IMR-90 (cell line): ENCODE data around the gene TP73. TPM values are rescaled to one million over a fixed set of nuclear protein-coding genes. Genes with fewer than 3 reads are reported as not detected.

Source experiments
- ATAC-seq: fragments of 200-7000 bp; cut with Tn5 transposase; 2 replicates; pipeline ENCODE4 v1.9.1; 2020; ENCODE audit warnings: low read depth, mild to moderate bottlenecking, moderate library complexity
- BruUV-seq: library from RNA; stranded (reverse); fragments of 400-500 nt; replicated peaks from 2 replicates; lab custom pipeline; 2021; lab: Mats Ljungman, UMichigan
- CTCF ChIA-PET: fragments of 300-600 bp; formaldehyde crosslinking; extraction: SDS; loops from one replicate; lab custom pipeline; 2021; ENCODE audit warnings: antibody characterized with exemption; lab: Yijun Ruan, JAX
- POLR2A ChIA-PET: fragments of 300-600 bp; sonication (Branson Sonifier 250); formaldehyde crosslinking; loops from one replicate; lab custom pipeline; 2022; ENCODE audit warnings: antibody characterized with exemption; ENCODE audit not compliant: unreplicated experiment; lab: Charles Lee
- DNase-seq: peaks from one replicate; pipeline ENCODE4 v3.0.0; 2013
- H2AFZ ChIP-seq: replicated peaks from 2 replicates; pipeline ENCODE3; 2013; ENCODE audit warnings: low read length, mild to moderate bottlenecking; ENCODE audit not compliant: poor library complexity
- H2AK5ac ChIP-seq: 2 replicates; pipeline ENCODE4 v1.6.1; 2013; ENCODE audit warnings: low read depth, low read length, inconsistent platforms
- H2AK9ac ChIP-seq: replicated peaks from 2 replicates; pipeline ENCODE3; 2013; ENCODE audit warnings: mild to moderate bottlenecking, low read depth, low read length, moderate library complexity; ENCODE audit not compliant: poor library complexity
- H2BK120ac ChIP-seq: 2 replicates; pipeline ENCODE4 v1.6.1; 2013; ENCODE audit warnings: low read depth, low read length, inconsistent platforms
- H2BK15ac ChIP-seq: 3 replicates; pipeline ENCODE4 v1.6.1; 2013; ENCODE audit warnings: low read depth, low read length, inconsistent platforms
- H2BK20ac ChIP-seq: 2 replicates; pipeline ENCODE4 v1.6.1; 2013; ENCODE audit warnings: low read depth, mild to moderate bottlenecking, inconsistent platforms, low read length, moderate library complexity
- H2BK5ac ChIP-seq: 2 replicates; pipeline ENCODE4 v1.6.1; 2013; ENCODE audit warnings: mild to moderate bottlenecking, low read depth, low read length, inconsistent platforms; ENCODE audit not compliant: poor library complexity, severe bottlenecking
- H3K14ac ChIP-seq: replicated peaks from 2 replicates; pipeline ENCODE4 v1.6.1; 2013; ENCODE audit warnings: low read depth, low read length, inconsistent platforms
- H3K18ac ChIP-seq: 2 replicates; pipeline ENCODE4 v1.6.1; 2013; ENCODE audit warnings: low read depth, low read length, control low read depth
- H3K23ac ChIP-seq: 2 replicates; pipeline ENCODE4 v1.6.1; 2013; ENCODE audit warnings: low read depth, low read length, inconsistent platforms
- H3K27ac ChIP-seq: 2 replicates; pipeline ENCODE4 v1.5.1; 2013; ENCODE audit warnings: mild to moderate bottlenecking, control low read depth, low read length; ENCODE audit not compliant: insufficient read depth
- H3K27me3 ChIP-seq: 2 replicates; pipeline ENCODE4 v1.6.1; 2013; ENCODE audit warnings: low read length; ENCODE audit not compliant: control insufficient read depth, insufficient read depth
- H3K36me3 ChIP-seq: 2 replicates; pipeline ENCODE4 v1.6.1; 2013; ENCODE audit warnings: low read length, mixed read lengths; ENCODE audit not compliant: control insufficient read depth, insufficient read depth
- H3K4ac ChIP-seq: 2 replicates; pipeline ENCODE4 v1.6.1; 2013; ENCODE audit warnings: low read depth, low read length, inconsistent platforms
- H3K4me1 ChIP-seq: 2 replicates; pipeline ENCODE4 v1.6.1; 2013; ENCODE audit warnings: low read length, mixed read lengths; ENCODE audit not compliant: control insufficient read depth, insufficient read depth
- H3K4me2 ChIP-seq: 2 replicates; pipeline ENCODE4 v1.6.1; 2013; ENCODE audit warnings: low read depth, mild to moderate bottlenecking, control low read depth, low read length, moderate library complexity
- H3K4me3 ChIP-seq: 2 replicates; pipeline ENCODE4 v1.5.1; 2013; ENCODE audit warnings: low read depth, mild to moderate bottlenecking, control low read depth, low read length, moderate library complexity; ENCODE audit not compliant: insufficient read depth
- H3K56ac ChIP-seq: 2 replicates; pipeline ENCODE4 v1.6.1; 2013; ENCODE audit warnings: low read length, inconsistent platforms; ENCODE audit not compliant: insufficient read depth; ENCODE audit errors: extremely low read depth
- H3K79me1 ChIP-seq, 2 experiments: 2 replicates each; pipeline ENCODE4 v1.6.1; 2013; ENCODE audit warnings: low read length in 2 of 2, inconsistent platforms in 1 of 2, low read depth in 1 of 2
- H3K9ac ChIP-seq: 2 replicates; pipeline ENCODE4 v1.6.1; 2013; ENCODE audit warnings: low read depth, low read length, control low read depth
- H3K9me1 ChIP-seq: 2 replicates; pipeline ENCODE4 v1.6.1; 2013; ENCODE audit warnings: low read length, inconsistent platforms; ENCODE audit not compliant: insufficient read depth
- H3K9me3 ChIP-seq: 2 replicates; pipeline ENCODE4 v1.6.1; 2013; ENCODE audit warnings: low read length; ENCODE audit not compliant: control insufficient read depth, insufficient read depth
- H4K20me1 ChIP-seq: 2 replicates; pipeline ENCODE4 v1.6.1; 2013; ENCODE audit warnings: low read length, inconsistent platforms; ENCODE audit not compliant: insufficient read depth
- H4K5ac ChIP-seq: 2 replicates; pipeline ENCODE4 v1.6.1; 2013; ENCODE audit warnings: mild to moderate bottlenecking, low read depth, low read length, control low read depth
- H4K8ac ChIP-seq, 2 experiments: 2 replicates each; pipeline ENCODE4 v1.6.1; 2013; ENCODE audit warnings: low read depth in 2 of 2, low read length in 2 of 2, control low read depth in 1 of 2, inconsistent platforms in 1 of 2
- H4K91ac ChIP-seq: 2 replicates; pipeline ENCODE4 v1.6.1; 2013; ENCODE audit warnings: low read depth, low read length, inconsistent platforms; ENCODE audit not compliant: insufficient read depth
- BHLHE40 ChIP-seq: fragments of 150-350 bp; IDR thresholded peaks from 2 replicates; pipeline ENCODE4 v1.6.1; 2016; ENCODE audit warnings: mild to moderate bottlenecking, low read depth, low read length
- MAFK ChIP-seq: IDR thresholded peaks from 2 replicates; pipeline ENCODE4 v1.6.1; 2012; ENCODE audit warnings: low read depth, low read length, improper control_type of control experiment
- MAZ ChIP-seq: IDR thresholded peaks from 2 replicates; pipeline ENCODE4 v1.6.1; 2012; ENCODE audit warnings: low read depth, mild to moderate bottlenecking, low read length, improper control_type of control experiment, moderate library complexity, borderline replicate concordance
- MXI1 ChIP-seq: IDR thresholded peaks from 2 replicates; pipeline ENCODE4 v1.6.1; 2012; ENCODE audit warnings: low read depth, mild to moderate bottlenecking, low read length, moderate library complexity, borderline replicate concordance
- WGBS, 2 experiments: methylation state at CpG; one replicate each; pipeline versions ENCODE4 v1.1.5 to v1.1.7; 2013; ENCODE audit warnings: missing lambda C conversion rate in 2 of 2; ENCODE audit not compliant: insufficient read length in 1 of 2; ENCODE audit errors: extremely low coverage in 2 of 2; 5-methylcytosine and 5-hydroxymethylcytosine counted together
- dilution Hi-C: fragments of 300-500 bp; cut with HindIII; formaldehyde crosslinking; loops from one replicate; pipeline ENCODE4 v1.14.3; 2018; ENCODE audit warnings: low sequenced_read_pairs; ENCODE audit not compliant: unreplicated experiment
- in situ Hi-C: fragments of 300-500 bp; cut with MboI; formaldehyde crosslinking; loops from 3 replicates; pipeline ENCODE4 v1.14.3; 2019; ENCODE audit warnings: low sequenced_read_pairs, inconsistent platforms, mixed read lengths
- intact Hi-C: fragments of 100-400 bp; cut with micrococcal nuclease; formaldehyde crosslinking; loops from 2 replicates; pipeline ENCODE4 v1.10.0; 2022
- polyA plus RNA-seq, 3 experiments: library from polyadenylated mRNA; depleted of rRNA; stranded (reverse); fragments of >200 nt; gene quantifications; 2 replicates each; pipeline ENCODE4 v1.2.3, GENCODE V29; 2012; ENCODE audit warnings: low replicate concordance in 1 of 3
- total RNA-seq: library from RNA; depleted of rRNA; stranded (reverse); fragments of >200 nt; gene quantifications from 2 replicates; pipeline ENCODE4 v1.2.3, GENCODE V29; 2012
- TF ChIP-seq, protein P1 (sequence below): conservative IDR thresholded peaks from 2 replicates; pipeline ENCODE4 v1.5.1; 2012; ENCODE audit warnings: mild to moderate bottlenecking, low read depth, low read length, improper control_type of control experiment

The TP73 gene
- total and polyA plus RNA-seq, 2 of the 4 experiments (the other 2 are of a cell fraction): not detected

DNA sequence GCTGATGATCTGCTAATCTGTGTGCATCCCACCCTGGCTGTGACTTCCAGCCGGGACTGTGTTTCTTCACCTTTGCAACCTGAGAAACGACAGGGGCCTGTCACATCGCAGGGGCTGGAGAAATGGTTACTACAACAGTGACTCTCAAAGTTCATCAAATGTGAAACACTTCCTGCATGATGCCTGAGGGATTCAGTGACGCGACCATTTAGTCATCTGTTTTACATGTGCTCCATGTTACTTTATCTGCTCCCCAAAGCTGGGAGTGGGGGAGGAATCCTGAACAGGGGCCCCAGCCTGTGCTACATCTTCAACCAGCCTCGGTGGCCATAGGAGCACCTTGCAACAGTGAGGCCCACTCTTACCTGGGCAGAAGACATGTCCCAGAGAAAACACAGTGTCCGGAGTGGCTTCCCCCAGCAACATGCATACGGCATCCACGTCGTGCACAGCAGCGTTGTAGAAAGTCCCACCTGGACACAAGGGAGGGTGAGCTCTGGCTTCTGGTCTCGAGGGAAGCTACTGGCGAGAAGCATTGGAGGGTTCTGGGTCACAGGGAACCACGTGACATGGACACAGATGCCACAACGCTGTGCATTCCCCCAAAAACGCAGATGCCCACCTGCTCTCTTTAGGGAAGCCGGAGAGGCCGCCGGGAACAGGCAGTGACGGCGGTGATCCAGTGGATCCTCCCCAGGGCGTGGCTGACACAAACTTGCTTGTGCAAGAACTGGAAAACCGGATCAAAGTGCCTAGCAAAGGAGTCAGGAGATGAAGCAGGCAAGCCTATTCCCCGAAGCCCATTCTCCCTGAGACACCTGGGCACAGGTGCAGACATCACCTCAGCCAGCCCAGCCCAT is 90.4 kb downstream of the TP73 start:
- Histone ChIP-seq H3K4me3 (no peak overlapping the region), H3K9ac (no peak overlapping the region), H3K36me3 (peaks cover 40% of the 10 kb centered on the region), H4K8ac (no peak overlapping the region), H3K4ac (no peak overlapping the region), H2AK5ac (no peak overlapping the region), H4K5ac (no peak overlapping the region), H4K20me1 (no peaks in the 10 kb centered on the region; the same call in 1 of the 2 replicates), H2BK120ac (no peak overlapping the region), H2BK15ac (no peak overlapping the region), H3K23ac (no peak overlapping the region), H3K56ac (no peak overlapping the region), H2BK20ac (no peak overlapping the region), H3K79me1 (peaks cover 11 to 24% of the 10 kb centered on the region in 2 experiments; a peak in 3 of 4 replicates), H4K91ac (no peak overlapping the region), H2AFZ (no peak overlapping the region), H2BK5ac (no peak overlapping the region), H3K4me1 (peaks cover 6% of the 10 kb centered on the region; the same call in 1 of the 2 replicates), H3K4me2 (no peak overlapping the region), H3K27ac (no peak overlapping the region), H2AK9ac (no peak overlapping the region), H3K18ac (no peak overlapping the region), H3K9me3 (no peaks in the 10 kb centered on the region), H3K27me3 (no peaks in the 10 kb centered on the region), H3K14ac (no peak overlapping the region), H3K9me1 (0 out of 2 replicates have a peak, but pooled peaks cover 6% of the 10 kb centered on the region)
- ChIA-PET POLR2A (no interaction called here), CTCF (no interaction called here)
- DNase-seq (no peak), ATAC-seq (no peak)
- dilution Hi-C loops: no loop called here
- WGBS, 2 experiments: 89% methylated on average over 17 of the region's 24 CpGs; no CpG with 5 or more reads in 1 of the 2 experiments
- in situ Hi-C loops: no loop called here
- no TSS peak for BruUV-seq
- TF ChIP-seq MAZ (no peak), MAFK (no peak), BHLHE40 (no peak), MXI1 (no peak)
- TF ChIP-seq, protein P1, sequence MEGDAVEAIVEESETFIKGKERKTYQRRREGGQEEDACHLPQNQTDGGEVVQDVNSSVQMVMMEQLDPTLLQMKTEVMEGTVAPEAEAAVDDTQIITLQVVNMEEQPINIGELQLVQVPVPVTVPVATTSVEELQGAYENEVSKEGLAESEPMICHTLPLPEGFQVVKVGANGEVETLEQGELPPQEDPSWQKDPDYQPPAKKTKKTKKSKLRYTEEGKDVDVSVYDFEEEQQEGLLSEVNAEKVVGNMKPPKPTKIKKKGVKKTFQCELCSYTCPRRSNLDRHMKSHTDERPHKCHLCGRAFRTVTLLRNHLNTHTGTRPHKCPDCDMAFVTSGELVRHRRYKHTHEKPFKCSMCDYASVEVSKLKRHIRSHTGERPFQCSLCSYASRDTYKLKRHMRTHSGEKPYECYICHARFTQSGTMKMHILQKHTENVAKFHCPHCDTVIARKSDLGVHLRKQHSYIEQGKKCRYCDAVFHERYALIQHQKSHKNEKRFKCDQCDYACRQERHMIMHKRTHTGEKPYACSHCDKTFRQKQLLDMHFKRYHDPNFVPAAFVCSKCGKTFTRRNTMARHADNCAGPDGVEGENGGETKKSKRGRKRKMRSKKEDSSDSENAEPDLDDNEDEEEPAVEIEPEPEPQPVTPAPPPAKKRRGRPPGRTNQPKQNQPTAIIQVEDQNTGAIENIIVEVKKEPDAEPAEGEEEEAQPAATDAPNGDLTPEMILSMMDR: no peak
- intact Hi-C loops: no loop called here
